DMS114 treated with DMSO at 0.1 percent for 48 hours (cell line): Measurements from ENCODE around the gene CASP7.
"Not testable (repeated sequence)": the region's sequence is repeated elsewhere in the genome, so short reads cannot be mapped to it uniquely, and the experiment has no call there.

ENCODE experiments used
- DNase-seq: peaks from one replicate; lab custom pipeline; 2025; ENCODE audit not compliant: unreplicated experiment; lab: John Stamatoyannopoulos, UW

CASP7 gene

GRCh38 chr10:113679463-113680189 lies at the start of gene CASP7:
Gene CASP7, plus strand, starts transcription at chr10:113679912. Its CDS starts 17,582 bp downstream, at chr10:113697494.
- peak; percentile 76 for DNase-seq

GRCh38 chr10:113630929-113631533 lies 48.7 kb upstream of the CASP7 start:
- DNase-seq, result no peak

GRCh38 chr10:113631684-113632367 lies 47.9 kb upstream of the CASP7 start:
- DNase-seq, result no peak

DNA sequence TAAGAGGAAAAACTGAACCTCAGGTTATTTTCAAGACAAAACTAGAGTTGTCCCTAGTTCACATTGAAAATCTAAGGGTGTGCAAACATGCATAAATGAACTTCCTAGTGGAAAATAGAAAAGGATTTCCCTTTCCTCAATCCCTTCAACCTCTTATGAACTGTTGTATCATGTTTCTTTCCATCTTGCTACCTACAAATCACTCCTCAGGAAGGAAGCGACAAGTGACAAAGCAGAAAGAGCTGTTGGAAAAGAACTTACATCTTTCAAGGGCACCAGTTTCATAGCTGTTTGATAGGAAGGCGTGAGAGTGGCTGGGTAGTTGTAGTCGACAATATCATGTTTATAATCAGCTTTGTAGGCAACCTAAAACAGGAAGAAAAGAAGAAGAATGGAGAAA lies 39.7 kb upstream of the CASP7 start:
- no peak for DNase-seq

- no peak for DNase-seq
Observed at GRCh38 chr10:113641702-113642101, 38.0 kb upstream of the CASP7 start.

GRCh38 chr10:113643183-113643582 lies 36.5 kb upstream of the CASP7 start:
- DNase-seq, result no peak

- DNase-seq, result no peak
Observed at GRCh38 chr10:113644185-113645120, 35.3 kb upstream of the CASP7 start.

DNA sequence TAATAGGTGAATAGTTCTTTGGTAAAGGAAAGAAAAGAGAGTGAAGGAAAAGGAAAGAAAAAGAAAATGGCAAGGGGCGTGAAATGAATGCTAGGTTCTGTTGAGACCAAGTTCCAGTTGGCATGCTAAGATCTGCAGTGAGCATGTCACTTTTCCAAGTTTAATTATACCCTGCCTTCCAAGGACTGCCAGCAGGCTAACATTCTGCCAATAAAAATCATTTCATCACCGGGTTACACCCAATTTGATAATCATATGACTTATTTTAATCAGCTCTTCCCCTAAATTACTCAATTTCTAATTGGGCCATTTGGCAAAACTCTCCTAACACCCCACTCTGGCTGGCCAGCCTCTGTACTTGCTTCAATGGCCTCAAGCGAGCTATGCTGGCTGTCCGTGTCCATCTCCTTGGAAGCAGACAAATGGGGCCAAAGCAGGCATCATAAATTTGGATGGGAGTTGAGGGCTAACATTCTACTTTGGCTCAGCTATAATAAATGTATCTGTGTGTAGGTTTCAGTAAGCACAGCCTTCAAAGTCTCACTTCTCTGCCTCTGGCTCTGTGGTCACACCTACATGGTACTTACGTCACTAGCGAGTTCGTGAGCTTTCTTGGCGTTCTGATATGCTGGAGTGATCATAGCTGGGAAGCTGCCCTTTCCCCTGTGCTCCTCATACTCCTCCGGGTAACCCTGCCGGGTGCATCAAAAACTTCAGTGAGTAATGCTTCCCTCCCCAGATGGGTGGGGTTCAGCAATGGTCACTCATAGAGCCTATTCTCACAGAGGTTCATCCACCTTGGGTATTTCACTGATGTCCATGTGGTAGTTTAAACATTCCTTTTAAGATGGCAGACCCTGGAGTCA lies 33.1 kb upstream of the CASP7 start:
- DNase-seq, result no peak

- no peak for DNase-seq
Observed at GRCh38 chr10:113647812-113648211, 31.9 kb upstream of the CASP7 start.

- DNase-seq, result no peak
Observed at GRCh38 chr10:113648478-113648877, 31.2 kb upstream of the CASP7 start.

DNA sequence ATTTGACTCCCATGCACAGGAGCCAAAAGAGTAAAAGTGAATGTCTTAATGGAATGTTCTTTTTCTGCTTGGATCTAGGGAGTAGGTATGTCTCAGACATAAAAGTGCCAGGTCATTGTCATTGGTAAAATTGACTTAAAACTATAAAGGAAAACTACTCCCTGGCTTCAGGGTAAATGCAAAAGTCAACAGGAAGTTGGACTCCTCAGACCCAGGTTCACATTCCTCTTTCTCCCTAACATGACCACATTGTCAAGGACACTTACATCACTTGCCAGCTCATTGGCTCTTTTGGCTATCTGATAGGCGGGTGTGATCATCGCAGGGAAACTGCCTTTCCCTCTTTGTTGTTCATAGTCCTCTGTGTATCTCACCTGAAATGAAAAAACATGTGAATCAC lies 29.5 kb upstream of the CASP7 start:
- DNase-seq, result no peak

DNA sequence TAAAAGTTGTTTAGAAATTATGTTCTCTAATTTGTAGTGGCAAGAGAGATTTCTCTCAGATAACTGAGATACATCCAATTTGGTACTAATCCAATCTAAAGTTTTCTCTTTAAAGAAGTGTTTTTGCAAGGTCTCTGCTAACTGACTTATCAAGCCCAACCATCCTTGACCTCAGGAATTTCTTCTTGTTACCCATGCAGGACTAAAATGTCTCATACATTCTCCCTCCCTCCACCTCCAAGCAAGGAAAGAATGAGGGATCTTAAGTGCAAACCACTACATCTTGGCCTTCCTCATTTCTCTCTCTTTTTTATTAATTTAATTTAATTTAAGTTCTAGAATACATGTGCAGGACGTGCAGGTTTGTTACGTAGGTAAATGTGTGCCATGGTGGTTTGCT lies 28.7 kb upstream of the CASP7 start:
- no peak for DNase-seq

DNA sequence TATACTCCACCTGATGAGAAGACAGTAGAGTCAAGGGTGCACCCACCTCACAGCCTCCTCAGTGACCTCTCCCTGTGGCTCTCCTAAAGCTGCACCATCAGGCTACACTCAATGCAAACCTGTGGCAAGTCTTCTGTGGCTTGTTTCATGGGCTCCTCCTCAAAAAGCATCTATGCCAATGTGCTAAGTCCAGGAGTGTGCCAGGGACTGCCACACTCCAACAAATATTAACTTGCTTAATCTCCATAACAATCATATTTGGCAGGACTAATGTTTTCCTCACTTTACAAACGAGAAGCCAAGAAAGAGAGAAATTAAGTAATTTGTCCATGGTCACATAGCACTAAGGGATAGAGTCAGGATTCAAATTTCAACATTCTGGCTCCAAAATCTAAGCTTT lies 27.8 kb upstream of the CASP7 start:
- no peak for DNase-seq

DNA sequence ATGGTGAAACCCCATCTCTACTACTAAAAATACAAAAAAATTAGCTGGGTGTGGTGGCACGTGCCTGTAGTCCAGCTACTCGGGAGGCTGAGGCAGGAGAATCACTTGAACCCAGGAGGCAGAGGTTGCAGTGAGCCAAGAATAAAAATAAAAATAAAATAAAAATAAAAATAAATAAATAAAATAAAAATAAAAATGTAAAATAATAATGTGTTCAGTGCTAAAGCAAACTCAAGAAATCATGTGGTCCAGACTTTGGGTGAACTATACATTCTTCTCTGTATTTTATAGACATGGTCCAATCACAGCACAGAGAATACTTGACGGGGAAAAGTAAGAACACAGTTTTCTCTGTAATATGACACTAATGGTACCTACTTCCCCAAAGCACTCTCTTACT lies 27.3 kb upstream of the CASP7 start:
- DNase-seq, result not testable (repeated sequence)

DNA sequence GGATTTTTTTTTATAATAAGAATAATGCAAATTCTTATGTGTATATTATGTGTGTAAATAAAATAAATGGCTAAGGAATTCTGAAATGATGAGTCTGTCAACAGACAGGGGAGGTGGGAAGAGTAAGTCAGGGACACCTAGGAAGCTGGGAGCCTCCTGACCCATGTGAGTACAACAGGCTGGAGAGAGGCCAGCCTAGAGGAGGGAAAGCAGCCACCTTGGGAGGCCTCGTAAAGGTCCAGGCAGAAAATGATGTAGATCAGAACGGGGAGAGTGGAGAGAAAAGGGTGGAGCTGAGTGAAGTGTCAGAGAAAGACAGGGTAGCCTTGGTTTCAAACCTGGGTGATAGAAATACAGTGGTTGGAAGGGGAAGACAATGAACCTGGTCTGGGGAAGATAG lies 22.8 kb upstream of the CASP7 start:
- no peak for DNase-seq

DNA sequence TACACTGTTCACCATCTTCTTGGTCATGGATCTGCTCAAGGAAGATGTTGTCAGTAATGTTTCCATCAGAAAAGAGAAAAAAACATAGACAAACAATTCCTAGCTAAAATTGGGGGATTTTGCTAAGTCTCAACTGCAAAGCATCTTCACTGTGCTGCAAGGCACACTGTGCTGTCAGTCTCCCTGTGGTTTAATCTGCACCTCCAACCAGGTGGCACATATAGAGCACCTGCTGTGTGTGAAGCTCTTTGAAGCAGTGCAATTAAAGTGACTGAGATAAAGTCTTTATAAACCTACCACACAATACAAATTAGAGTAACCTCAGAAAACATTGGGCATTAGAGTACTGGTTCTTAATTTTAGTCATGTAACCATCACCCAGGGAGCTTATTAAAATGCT lies 22.2 kb upstream of the CASP7 start:
- DNase-seq, result no peak

- DNase-seq, result no peak
Observed at GRCh38 chr10:113661332-113661731, 18.4 kb upstream of the CASP7 start.

- no peak for DNase-seq
Observed at GRCh38 chr10:113663142-113663541, 16.6 kb upstream of the CASP7 start.

- no peak for DNase-seq
Observed at GRCh38 chr10:113663908-113664307, 15.8 kb upstream of the CASP7 start, which contains the start of gene NRAP. Gene NRAP, minus strand, starts transcription at chr10:113664041. Its CDS starts 159 bp downstream, at chr10:113663882.

DNA sequence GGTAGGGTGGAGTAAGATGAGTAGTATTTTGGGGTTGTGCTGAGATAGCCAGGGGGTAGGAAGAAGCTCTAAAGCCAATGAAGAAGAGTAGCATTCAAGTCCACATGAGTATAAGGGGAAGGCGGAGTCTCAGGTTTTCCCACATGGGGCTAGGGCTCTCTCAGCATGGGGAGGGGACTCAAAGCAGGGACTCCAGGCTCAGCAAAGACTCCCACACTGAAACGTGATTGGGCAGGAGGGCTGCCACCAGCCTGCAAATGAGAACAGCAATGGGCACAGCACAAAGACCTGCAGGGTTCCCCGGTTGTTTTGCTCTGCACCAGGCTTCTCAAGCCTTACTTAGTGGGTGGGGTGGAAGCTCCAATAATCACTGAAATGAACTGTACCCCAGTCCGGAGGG lies 14.4 kb upstream of the CASP7 start:
- DNase-seq, result no peak
